Astrocyte of the spinal cord (primary cell): ENCODE measurements around the gene SLC25A17.
"Not testable (repeated sequence)": the region's sequence is repeated elsewhere in the genome, so short reads cannot be mapped to it uniquely, and the experiment has no call there.

Experiments used
- DNase-seq: peaks from one replicate; pipeline ENCODE4 v3.0.0; 2011; ENCODE audit warnings: low read depth, low spot score
- H3K4me3 ChIP-seq: 2 replicates; pipeline ENCODE4 v1.5.1; 2011; ENCODE audit warnings: low read depth, mild to moderate bottlenecking, low read length, moderate library complexity
- CTCF ChIP-seq: IDR thresholded peaks from 2 replicates; pipeline ENCODE4 v1.5.1; 2012; ENCODE audit warnings: low read depth, mild to moderate bottlenecking, low read length, inconsistent platforms
- in situ Hi-C: cut with HindIII; loops from 2 replicates; pipeline ENCODE4 v1.10.0; 2017; ENCODE audit warnings: low sequenced_read_pairs

Gene SLC25A17

GRCh38 chr22:40759294-40759840 is 59.8 kb downstream of the SLC25A17 start:
- in situ Hi-C loops = no loop called here

DNA sequence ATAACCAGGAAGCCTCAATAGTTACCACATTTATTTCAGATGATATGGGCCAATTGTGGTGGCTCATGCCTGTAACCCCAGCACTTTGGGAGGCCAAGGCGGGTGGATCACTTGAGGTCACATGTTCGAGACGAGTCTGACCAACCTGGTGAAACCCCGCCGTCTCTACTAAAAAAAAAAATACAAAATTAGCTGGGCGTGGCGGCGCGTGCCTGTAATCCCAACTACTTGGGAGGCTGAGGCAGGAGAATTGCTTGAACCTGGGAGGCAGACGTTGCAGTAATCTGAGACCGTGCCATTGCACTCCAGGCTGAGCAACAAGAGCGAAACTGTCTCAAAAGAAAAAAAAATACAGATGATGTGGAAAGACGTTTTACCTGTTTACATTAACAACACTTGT is 60.3 kb downstream of the SLC25A17 start:
- H3K4me3 ChIP-seq, DNase-seq, in situ Hi-C loops: not testable (repeated sequence)

More at GRCh38 chr22:40759294-40759840, 59.8 kb downstream of the SLC25A17 start:
- H3K4me3 ChIP-seq = no peak overlapping the region
- DNase-seq = no peak
- TF ChIP-seq CTCF = no peak

GRCh38 chr22:40758390-40758789 is 60.8 kb downstream of the SLC25A17 start:
- no peak for TF ChIP-seq CTCF
- in situ Hi-C loops = no loop called here
- no peak overlapping the region for H3K4me3 ChIP-seq
- DNase-seq = no peak

DNA sequence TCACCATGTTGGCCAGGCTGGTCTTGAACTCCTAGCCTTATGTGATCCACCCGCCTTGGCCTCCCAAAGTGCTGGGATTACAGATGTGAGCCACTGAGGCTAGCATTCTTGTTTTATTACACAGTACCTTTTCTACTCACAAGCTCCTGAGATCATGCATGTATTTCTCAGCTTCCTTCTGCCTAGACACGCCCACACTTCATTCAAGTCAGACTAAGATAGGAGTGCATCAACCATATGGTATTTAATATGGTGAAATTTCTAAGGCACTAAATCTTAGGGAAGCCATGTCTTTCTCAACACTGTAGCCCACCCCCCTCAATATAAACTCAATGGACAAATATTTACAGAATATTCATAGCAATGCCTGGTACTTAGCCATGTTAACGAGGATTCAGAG is 62.1 kb downstream of the SLC25A17 start:
- no peak overlapping the region for H3K4me3 ChIP-seq
- in situ Hi-C loops = no loop called here
- no peak for TF ChIP-seq CTCF
- DNase-seq = no peak

DNA sequence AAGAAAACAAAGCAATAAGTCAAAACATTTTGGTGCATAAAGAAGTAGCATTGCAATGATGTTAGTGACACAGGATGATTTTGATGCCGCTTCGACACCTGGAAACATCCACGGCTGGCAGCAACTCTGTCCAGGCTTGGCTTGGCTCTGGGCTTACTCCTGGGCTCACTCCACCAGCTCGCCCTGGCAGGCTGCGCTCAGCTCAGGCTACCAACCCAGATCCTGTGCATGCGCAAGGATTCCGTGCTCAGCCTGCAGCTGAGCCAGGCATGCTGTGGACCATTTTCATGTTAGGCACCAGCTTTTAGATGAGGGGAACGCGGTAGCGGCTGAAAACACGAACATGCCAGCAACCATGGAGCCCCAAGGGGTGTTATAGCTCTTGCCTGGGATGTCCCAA is 66.0 kb downstream of the SLC25A17 start:
- no peak overlapping the region for H3K4me3 ChIP-seq
- DNase-seq = no peak
- in situ Hi-C loops = no loop called here
- no peak for TF ChIP-seq CTCF

- no peak overlapping the region for H3K4me3 ChIP-seq
- in situ Hi-C loops = no loop called here
- TF ChIP-seq CTCF = no peak
- DNase-seq = no peak
These were observed 67.9 kb downstream of the SLC25A17 start for GRCh38 chr22:40751250-40751649.

DNA sequence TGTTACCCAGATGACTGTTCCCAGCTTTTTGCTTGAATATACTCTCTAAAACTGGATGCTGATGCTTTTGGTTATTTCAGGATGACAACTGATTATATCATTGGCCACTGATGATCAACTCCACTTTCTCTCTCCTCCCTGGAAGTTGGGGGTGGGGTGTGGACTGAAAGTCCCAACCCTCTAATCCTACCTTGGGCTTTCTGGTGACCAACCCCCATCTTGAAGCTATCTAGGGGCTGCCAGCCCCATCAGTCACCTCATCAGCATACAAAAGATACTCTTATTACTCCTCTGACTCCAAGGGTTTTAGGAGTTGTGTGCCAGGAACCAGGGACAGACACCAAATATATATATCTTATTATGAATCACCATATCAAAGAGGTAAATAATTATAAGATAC is 69.3 kb downstream of the SLC25A17 start:
- TF ChIP-seq CTCF = no peak
- no peak overlapping the region for H3K4me3 ChIP-seq
- no peak for DNase-seq
- in situ Hi-C loops = no loop called here
